Measurements from ENCODE around the gene G2E3.
A peak's percentile ranks its signal among the peaks of the same experiment; 100 is the strongest.
"Not testable (repeated sequence)": the region's sequence is repeated elsewhere in the genome, so short reads cannot be mapped to it uniquely, and the experiment has no call there.

Gene G2E3

GRCh38 chr14:30597504-30597903 lies 38.5 kb downstream of the G2E3 start:
- peaks cover 5 to 37% (median 30%) of the 10 kb centered on the region in 4 experiments for H3K36me3 ChIP-seq (ENCODE audit: control insufficient read depth in 4 of 4, insufficient read depth in 4 of 4, low read length in 3 of 4)
- no peak for DNase-seq
- CTCF ChIA-PET: no interaction called here

GRCh38 chr14:30600922-30601918 lies 42.3 kb downstream of the G2E3 start:
- H3K4me3 ChIP-seq (ENCODE audit: control insufficient read depth in 1 of 7, extremely low read depth in 1 of 7, insufficient read depth in 4 of 7, low read depth in 2 of 7, low read length in 6 of 7): no peak overlapping the region
- H3K36me3 ChIP-seq (ENCODE audit: control insufficient read depth in 4 of 4, insufficient read depth in 4 of 4, low read length in 3 of 4): peaks cover 2 to 54% (median 40%) of the 10 kb centered on the region in 4 experiments
- no peaks in the 10 kb centered on the region for H3K9me3 ChIP-seq (ENCODE audit: control extremely low read depth in 1 of 5, control insufficient read depth in 4 of 5, insufficient read depth in 2 of 5, low read depth in 1 of 5, low read length in 4 of 5)
- peak in 2 of 3 donors; percentile 16 to 29 for DNase-seq
- H3K27ac ChIP-seq (ENCODE audit: insufficient read depth in 1 of 2, low read depth in 1 of 2, low read length in 2 of 2, poor library complexity in 1 of 2, severe bottlenecking in 2 of 2): no peak overlapping the region
- 70% methylated on average over 3 of the region's 8 CpGs for WGBS (ENCODE audit: insufficient coverage)
- H3K4me1 ChIP-seq (ENCODE audit: control extremely low read depth in 1 of 4, control insufficient read depth in 4 of 4, insufficient read depth in 4 of 4, low read length in 3 of 4): no peaks in the 10 kb centered on the region
- no peaks in the 10 kb centered on the region for H3K27me3 ChIP-seq (replicated peaks in 2 of 5; ENCODE audit: control insufficient read depth in 4 of 5, insufficient read depth in 5 of 5, low read length in 4 of 5)
- CTCF ChIA-PET: interaction anchor here (2.2 kb wide), 1 partner anchor 10 kb away, joined by 6 read pairs; no protein-coding TSS in a partner anchor
- POLR2A ChIA-PET: no interaction called here

More at GRCh38 chr14:30597504-30597903, 38.5 kb downstream of the G2E3 start:
- Histone ChIP-seq H3K4me1 (ENCODE audit: control extremely low read depth in 1 of 4, control insufficient read depth in 4 of 4, insufficient read depth in 4 of 4, low read length in 3 of 4) (no peaks in the 10 kb centered on the region), H3K9me3 (ENCODE audit: control extremely low read depth in 1 of 5, control insufficient read depth in 4 of 5, insufficient read depth in 2 of 5, low read depth in 1 of 5, low read length in 4 of 5) (no peaks in the 10 kb centered on the region), H3K27ac (ENCODE audit: insufficient read depth in 1 of 2, low read depth in 1 of 2, low read length in 2 of 2, poor library complexity in 1 of 2, severe bottlenecking in 2 of 2) (no peak overlapping the region), H3K27me3 (replicated peaks in 2 of 5; ENCODE audit: control insufficient read depth in 4 of 5, insufficient read depth in 5 of 5, low read length in 4 of 5) (no peaks in the 10 kb centered on the region), H3K4me3 (ENCODE audit: control insufficient read depth in 1 of 7, extremely low read depth in 1 of 7, insufficient read depth in 4 of 7, low read depth in 2 of 7, low read length in 6 of 7) (no peak overlapping the region)
- POLR2A ChIA-PET: interaction anchor here (0.6 kb wide), 1 partner anchor 1599 kb away, joined by 3 read pairs; no protein-coding TSS in a partner anchor

GRCh38 chr14:30603402-30603801 lies 44.4 kb downstream of the G2E3 start:
- ChIA-PET CTCF (interaction anchor here (1.0 to 1.5 kb wide), 2 partner anchors 19 to 160 kb away, joined by 3 read pairs; no protein-coding TSS in a partner anchor), POLR2A (interaction anchor here (0.7 kb wide), 1 partner anchor 12 kb away, joined by 3 read pairs; no protein-coding TSS in a partner anchor)
- 100% methylated on average over 2 of the region's 3 CpGs for WGBS (ENCODE audit: insufficient coverage)

GRCh38 chr14:30604696-30605095 lies 45.7 kb downstream of the G2E3 start:
- POLR2A ChIA-PET; H3K27ac ChIP-seq (ENCODE audit: insufficient read depth in 1 of 2, low read depth in 1 of 2, low read length in 2 of 2, poor library complexity in 1 of 2, severe bottlenecking in 2 of 2); H3K4me3 ChIP-seq (ENCODE audit: control insufficient read depth in 1 of 7, extremely low read depth in 1 of 7, insufficient read depth in 4 of 7, low read depth in 2 of 7, low read length in 6 of 7); DNase-seq; CTCF ChIA-PET; H3K9me3 ChIP-seq (ENCODE audit: control extremely low read depth in 1 of 5, control insufficient read depth in 4 of 5, insufficient read depth in 2 of 5, low read depth in 1 of 5, low read length in 4 of 5); H3K4me1 ChIP-seq (ENCODE audit: control extremely low read depth in 1 of 4, control insufficient read depth in 4 of 4, insufficient read depth in 4 of 4, low read length in 3 of 4); H3K27me3 ChIP-seq (replicated peaks in 2 of 5; ENCODE audit: control insufficient read depth in 4 of 5, insufficient read depth in 5 of 5, low read length in 4 of 5): not testable (repeated sequence)
- peaks cover 8 to 48% (median 35%) of the 10 kb centered on the region in 4 experiments for H3K36me3 ChIP-seq (ENCODE audit: control insufficient read depth in 4 of 4, insufficient read depth in 4 of 4, low read length in 3 of 4)
- WGBS (ENCODE audit: insufficient coverage): 98% methylated on average over 5 of the region's 8 CpGs

More at GRCh38 chr14:30603402-30603801, 44.4 kb downstream of the G2E3 start:
- H3K27ac ChIP-seq (ENCODE audit: insufficient read depth in 1 of 2, low read depth in 1 of 2, low read length in 2 of 2, poor library complexity in 1 of 2, severe bottlenecking in 2 of 2): no peak overlapping the region
- H3K36me3 ChIP-seq (ENCODE audit: control insufficient read depth in 4 of 4, insufficient read depth in 4 of 4, low read length in 3 of 4): peaks cover 8 to 57% (median 43%) of the 10 kb centered on the region in 4 experiments
- no peak overlapping the region for H3K4me3 ChIP-seq (ENCODE audit: control insufficient read depth in 1 of 7, extremely low read depth in 1 of 7, insufficient read depth in 4 of 7, low read depth in 2 of 7, low read length in 6 of 7)
- H3K27me3 ChIP-seq (replicated peaks in 2 of 5; ENCODE audit: control insufficient read depth in 4 of 5, insufficient read depth in 5 of 5, low read length in 4 of 5): no peaks in the 10 kb centered on the region
- no peak for DNase-seq
- H3K9me3 ChIP-seq (ENCODE audit: control extremely low read depth in 1 of 5, control insufficient read depth in 4 of 5, insufficient read depth in 2 of 5, low read depth in 1 of 5, low read length in 4 of 5): no peaks in the 10 kb centered on the region
- H3K4me1 ChIP-seq (ENCODE audit: control extremely low read depth in 1 of 4, control insufficient read depth in 4 of 4, insufficient read depth in 4 of 4, low read length in 3 of 4): no peaks in the 10 kb centered on the region

GRCh38 chr14:30607156-30607780 lies 48.3 kb downstream of the G2E3 start:
- no peaks in the 10 kb centered on the region for H3K9me3 ChIP-seq (ENCODE audit: control extremely low read depth in 1 of 5, control insufficient read depth in 4 of 5, insufficient read depth in 2 of 5, low read depth in 1 of 5, low read length in 4 of 5)
- peak in 1 of 3 donors; percentile 35 for DNase-seq
- no peak overlapping the region for H3K27ac ChIP-seq (ENCODE audit: insufficient read depth in 1 of 2, low read depth in 1 of 2, low read length in 2 of 2, poor library complexity in 1 of 2, severe bottlenecking in 2 of 2)
- no peak overlapping the region for H3K4me3 ChIP-seq (ENCODE audit: control insufficient read depth in 1 of 7, extremely low read depth in 1 of 7, insufficient read depth in 4 of 7, low read depth in 2 of 7, low read length in 6 of 7)
- ChIA-PET POLR2A (no interaction called here), CTCF (interaction anchor here (0.6 to 1.1 kb wide), 2 partner anchors 14 to 233 kb away, joined by 3 read pairs; no protein-coding TSS in a partner anchor)
- H3K36me3 ChIP-seq (ENCODE audit: control insufficient read depth in 4 of 4, insufficient read depth in 4 of 4, low read length in 3 of 4): peaks cover 5 to 35% (median 21%) of the 10 kb centered on the region in 4 experiments
- WGBS (ENCODE audit: insufficient coverage): no CpG with 5 or more reads among the region's 1 CpG
- H3K4me1 ChIP-seq (ENCODE audit: control extremely low read depth in 1 of 4, control insufficient read depth in 4 of 4, insufficient read depth in 4 of 4, low read length in 3 of 4): peaks cover 0 to 13% (median 3%) of the 10 kb centered on the region in 4 experiments
- no peaks in the 10 kb centered on the region for H3K27me3 ChIP-seq (replicated peaks in 2 of 5; ENCODE audit: control insufficient read depth in 4 of 5, insufficient read depth in 5 of 5, low read length in 4 of 5)

- CTCF ChIA-PET: interaction anchor here (0.6 to 3.2 kb wide), 3 partner anchors 14 to 632 kb away, joined by 3 to 25 read pairs (median 4); no protein-coding TSS in a partner anchor
- Histone ChIP-seq H3K4me3 (ENCODE audit: control insufficient read depth in 1 of 7, extremely low read depth in 1 of 7, insufficient read depth in 4 of 7, low read depth in 2 of 7, low read length in 6 of 7) (no peak overlapping the region), H3K36me3 (ENCODE audit: control insufficient read depth in 4 of 4, insufficient read depth in 4 of 4, low read length in 3 of 4) (peaks cover 6 to 31% (median 16%) of the 10 kb centered on the region in 4 experiments)
Observed at GRCh38 chr14:30608533-30609006, 49.6 kb downstream of the G2E3 start.

More at GRCh38 chr14:30608533-30609006, 49.6 kb downstream of the G2E3 start:
- Histone ChIP-seq H3K27ac (ENCODE audit: insufficient read depth in 1 of 2, low read depth in 1 of 2, low read length in 2 of 2, poor library complexity in 1 of 2, severe bottlenecking in 2 of 2) (no peak overlapping the region), H3K9me3 (ENCODE audit: control extremely low read depth in 1 of 5, control insufficient read depth in 4 of 5, insufficient read depth in 2 of 5, low read depth in 1 of 5, low read length in 4 of 5) (no peaks in the 10 kb centered on the region), H3K4me1 (ENCODE audit: control extremely low read depth in 1 of 4, control insufficient read depth in 4 of 4, insufficient read depth in 4 of 4, low read length in 3 of 4) (peaks cover 0 to 13% (median 3%) of the 10 kb centered on the region in 4 experiments), H3K27me3 (replicated peaks in 2 of 5; ENCODE audit: control insufficient read depth in 4 of 5, insufficient read depth in 5 of 5, low read length in 4 of 5) (no peaks in the 10 kb centered on the region)
- DNase-seq: no peak
- POLR2A ChIA-PET: no interaction called here
- WGBS (ENCODE audit: insufficient coverage): 96% methylated on average over 4 of the region's 5 CpGs
